Endothelial cell (in vitro differentiated cells): ENCODE data around the gene PDS5A. TPM values are rescaled to one million over a fixed set of nuclear protein-coding genes. Genes with fewer than 3 reads are reported as not detected.
"Not testable (repeated sequence)": the region's sequence is repeated elsewhere in the genome, so short reads cannot be mapped to it uniquely, and the experiment has no call there.

ENCODE experiments used
- DNase-seq: peaks from one replicate; pipeline ENCODE4 v3.0.0; 2021; ENCODE audit warnings: low spot score
- H3K27ac Mint-ChIP-seq: one replicate; pipeline ENCODE4 v1.8.0; 2021; ENCODE audit warnings: mixed read lengths, inconsistent platforms; ENCODE audit not compliant: unreplicated experiment
- H3K27me3 Mint-ChIP-seq: one replicate; pipeline ENCODE4 v1.8.0; 2021; ENCODE audit warnings: mild to moderate bottlenecking, moderate library complexity, mixed read lengths, inconsistent platforms; ENCODE audit not compliant: unreplicated experiment
- H3K36me3 Mint-ChIP-seq: one replicate; pipeline ENCODE4 v1.8.0; 2021; ENCODE audit warnings: mild to moderate bottlenecking, low read depth, mixed read lengths, inconsistent platforms; ENCODE audit not compliant: unreplicated experiment
- H3K4me1 Mint-ChIP-seq: one replicate; pipeline ENCODE4 v1.8.0; 2021; ENCODE audit warnings: mild to moderate bottlenecking, mixed read lengths, inconsistent platforms; ENCODE audit not compliant: unreplicated experiment
- H3K4me3 Mint-ChIP-seq: one replicate; pipeline ENCODE4 v1.8.0; 2021; ENCODE audit warnings: mild to moderate bottlenecking, mixed read lengths, inconsistent platforms; ENCODE audit not compliant: unreplicated experiment
- H3K9me3 Mint-ChIP-seq: one replicate; pipeline ENCODE4 v1.8.0; 2021; ENCODE audit warnings: mixed read lengths, inconsistent platforms; ENCODE audit not compliant: unreplicated experiment
- CTCF ChIP-seq: fragments of 200-600 bp; sonication (generic); IDR thresholded peaks from one replicate; pipeline ENCODE4 v1.5.0; 2021; ENCODE audit warnings: antibody characterized with exemption; ENCODE audit not compliant: unreplicated experiment
- total RNA-seq: library from RNA; stranded (reverse); fragmentation: NEBNext Ultra II Directional; extraction: Animal tissue kit (Norgen Biotek cat#: 25700); gene quantifications from one replicate; pipeline ENCODE4 v1.2.1, GENCODE V29; 2021; ENCODE audit not compliant: unreplicated experiment

PDS5A gene
- total RNA-seq, 1 donor from 2014 or later, result 57.1 TPM

- TF ChIP-seq CTCF, result no peak
- Mint-ChIP-seq H3K9me3 (no peaks in the 10 kb centered on the region), H3K4me1 (no peaks in the 10 kb centered on the region), H3K4me3 (no peak overlapping the region), H3K36me3 (no peaks in the 10 kb centered on the region), H3K27me3 (peaks cover 4% of the 10 kb centered on the region), H3K27ac (no peak overlapping the region)
- no peak for DNase-seq
Observed at GRCh38 chr4:39792128-39792527, 185.6 kb downstream of the PDS5A start.

GRCh38 chr4:39786838-39787237 lies 190.9 kb downstream of the PDS5A start:
- Mint-ChIP-seq H3K36me3 (no peaks in the 10 kb centered on the region), H3K27ac (no peak overlapping the region), H3K4me1 (peaks cover 6% of the 10 kb centered on the region), H3K9me3 (no peaks in the 10 kb centered on the region), H3K27me3 (peaks cover 2% of the 10 kb centered on the region), H3K4me3 (no peak overlapping the region)
- no peak for TF ChIP-seq CTCF
- no peak for DNase-seq

- H3K4me3 Mint-ChIP-seq, result no peak overlapping the region
- TF ChIP-seq CTCF, result no peak
- H3K4me1 Mint-ChIP-seq, result peaks cover 9% of the 10 kb centered on the region
- no peak overlapping the region for H3K27ac Mint-ChIP-seq
- DNase-seq, result no peak
- peaks cover 2% of the 10 kb centered on the region for H3K27me3 Mint-ChIP-seq
- H3K36me3 Mint-ChIP-seq, result no peaks in the 10 kb centered on the region
- no peaks in the 10 kb centered on the region for H3K9me3 Mint-ChIP-seq
Observed at GRCh38 chr4:39785083-39785482, 192.6 kb downstream of the PDS5A start.

- H3K9me3 Mint-ChIP-seq, H3K4me1 Mint-ChIP-seq, DNase-seq, H3K27me3 Mint-ChIP-seq, H3K4me3 Mint-ChIP-seq, H3K27ac Mint-ChIP-seq, H3K36me3 Mint-ChIP-seq: not testable (repeated sequence)
Observed at GRCh38 chr4:39781988-39782387, 195.7 kb downstream of the PDS5A start.

Other genes with a start within 250 kb of the PDS5A start
- 24.9 TPM for gene N4BP2, start 78.9 kb upstream of the PDS5A start, total RNA-seq
- gene RHOH, start 219.1 kb upstream of the PDS5A start, total RNA-seq, result 20.4 TPM